GM21717 (cell line): Measurements from ENCODE around the gene FNBP1L.

Experiments used
- ATAC-seq: cut with Tn5 transposase; IDR thresholded peaks from one replicate; pipeline ENCODE4 v1.9.1; 2021; ENCODE audit warnings: mild to moderate bottlenecking, moderate library complexity; ENCODE audit not compliant: unreplicated experiment

Gene FNBP1L

DNA sequence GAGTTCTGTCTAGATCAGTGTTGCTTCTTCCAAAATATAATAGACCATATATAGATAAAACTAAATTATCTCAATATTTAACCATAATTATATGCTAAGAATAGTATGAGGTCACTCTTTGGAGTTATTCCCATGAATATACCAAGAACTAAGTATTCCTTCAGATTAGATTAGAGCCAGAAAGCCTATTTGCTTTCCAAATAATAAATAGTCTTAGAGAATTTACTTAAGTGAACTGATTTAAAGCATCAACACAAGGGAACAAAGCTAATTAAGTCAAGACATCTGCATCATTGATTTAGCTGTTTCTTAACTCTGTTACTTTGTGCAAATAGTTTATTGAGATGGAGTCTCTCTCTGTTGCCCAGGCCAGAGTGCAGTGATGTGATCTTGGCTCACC is 35.7 kb downstream of the FNBP1L start:
- no peak for ATAC-seq

DNA sequence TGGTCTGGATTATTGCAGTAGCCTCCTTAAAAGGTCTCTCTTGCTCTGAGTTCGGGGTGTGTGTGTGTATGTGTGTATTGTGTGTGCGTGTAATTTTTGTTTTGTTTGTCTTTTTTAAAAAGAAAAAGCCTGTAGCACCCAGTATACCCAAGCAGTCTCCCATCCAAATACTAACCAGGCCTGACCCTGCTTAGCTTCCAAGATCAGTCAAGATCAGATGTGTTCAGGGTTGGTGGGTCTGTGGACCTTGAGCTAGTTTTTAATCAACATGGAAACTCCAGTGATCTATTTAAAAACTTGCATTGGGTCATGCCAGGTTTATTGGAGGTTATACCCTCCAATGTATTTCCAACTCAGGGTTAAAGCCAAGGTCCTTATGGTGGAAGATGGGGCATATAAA is 40.3 kb downstream of the FNBP1L start:
- ATAC-seq: no peak

DNA sequence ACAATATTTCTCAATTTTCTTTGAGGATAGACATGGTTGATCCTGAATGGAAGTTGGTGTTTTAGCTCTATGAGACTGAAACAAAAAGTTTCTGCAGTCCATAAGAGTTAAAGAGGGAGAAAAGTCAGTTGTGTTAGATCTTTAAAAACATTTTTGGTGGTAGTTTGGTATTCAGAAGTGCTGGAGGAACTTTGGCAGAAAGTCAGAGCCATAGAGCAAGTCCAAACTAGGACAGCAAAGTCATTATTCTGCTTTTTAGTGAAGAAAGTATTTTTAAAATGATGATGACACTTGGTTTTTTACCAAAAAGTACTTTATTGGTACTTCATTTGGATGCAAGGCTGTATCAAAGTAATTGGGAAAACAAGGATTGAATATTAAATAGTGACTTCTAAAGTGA is 41.8 kb downstream of the FNBP1L start:
- no peak for ATAC-seq

DNA sequence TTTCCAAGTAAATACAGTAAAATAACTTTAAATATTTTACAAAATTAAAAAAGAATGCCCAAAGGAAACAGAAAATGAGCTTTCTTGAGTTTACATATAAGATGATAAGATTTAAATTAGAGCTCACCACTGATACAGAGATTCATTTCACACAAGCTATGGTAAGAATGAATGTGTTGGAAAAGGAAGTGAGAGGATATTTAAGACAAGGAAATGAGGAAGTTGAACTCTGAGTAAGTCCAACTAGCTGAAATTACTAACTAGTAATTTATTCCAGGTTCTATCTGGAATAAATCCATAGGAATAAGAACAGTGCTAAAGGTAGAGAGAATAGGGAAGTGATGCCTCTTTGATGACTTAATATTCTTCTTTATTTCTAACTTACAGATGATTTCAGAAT is 42.4 kb downstream of the FNBP1L start:
- ATAC-seq: no peak

DNA sequence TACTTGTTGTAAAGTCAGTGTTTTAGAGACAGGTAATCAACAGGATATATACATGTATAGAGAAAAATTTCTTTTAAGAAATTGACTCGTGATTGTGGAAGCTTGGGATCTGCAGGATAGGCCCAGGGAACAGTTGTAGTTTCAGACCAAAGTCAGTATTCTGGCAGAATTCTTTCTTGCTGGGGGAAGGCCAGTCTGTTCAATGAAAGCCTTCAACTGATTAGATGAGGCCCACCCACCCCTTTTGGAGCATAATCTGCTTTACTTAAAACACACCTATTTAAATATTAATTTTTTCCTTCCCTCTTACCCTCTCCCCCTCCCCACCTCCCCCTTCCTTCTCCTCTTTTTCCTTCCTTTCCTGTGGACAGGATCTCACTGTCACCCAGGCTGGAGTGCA is 48.0 kb downstream of the FNBP1L start:
- ATAC-seq: no peak

DNA sequence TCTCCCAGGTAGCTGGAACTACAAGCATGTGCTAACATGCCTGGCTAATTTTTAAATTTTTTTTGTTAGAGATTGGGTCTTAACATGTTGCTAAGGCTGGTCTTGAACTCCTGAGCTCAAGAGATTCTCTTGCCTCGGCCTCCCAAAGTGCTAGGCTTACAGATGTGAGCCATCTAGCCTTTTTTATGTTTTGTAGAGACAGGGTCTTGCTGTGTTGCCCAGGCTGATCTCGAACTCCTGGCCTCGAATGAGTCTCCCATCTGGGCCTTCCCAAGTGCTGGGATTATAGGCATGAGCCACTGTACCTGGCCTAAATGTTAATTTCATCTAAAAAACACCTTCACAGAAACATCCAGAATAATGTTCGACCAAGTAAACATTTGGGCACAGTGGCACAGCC is 48.6 kb downstream of the FNBP1L start:
- ATAC-seq: no peak

DNA sequence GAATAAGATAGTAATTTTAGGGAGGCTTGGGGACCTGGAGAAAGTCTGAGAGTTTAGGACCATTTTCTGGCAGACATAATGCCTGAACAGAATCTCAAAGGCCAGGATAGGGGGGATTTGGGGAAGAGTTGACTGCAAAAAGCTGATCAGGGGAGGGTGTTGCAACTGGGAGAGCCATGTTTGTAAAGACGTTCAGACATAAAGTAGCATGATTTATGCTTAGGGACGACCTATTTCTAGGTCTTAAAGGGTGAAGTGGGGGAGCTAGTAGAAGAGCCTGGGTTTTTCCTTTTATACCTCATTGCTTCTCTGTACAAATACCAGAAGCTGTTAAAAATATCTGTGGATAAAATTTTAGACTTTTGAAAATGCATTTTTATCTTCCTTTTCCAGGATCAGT is 51.2 kb downstream of the FNBP1L start:
- ATAC-seq: no peak

DNA sequence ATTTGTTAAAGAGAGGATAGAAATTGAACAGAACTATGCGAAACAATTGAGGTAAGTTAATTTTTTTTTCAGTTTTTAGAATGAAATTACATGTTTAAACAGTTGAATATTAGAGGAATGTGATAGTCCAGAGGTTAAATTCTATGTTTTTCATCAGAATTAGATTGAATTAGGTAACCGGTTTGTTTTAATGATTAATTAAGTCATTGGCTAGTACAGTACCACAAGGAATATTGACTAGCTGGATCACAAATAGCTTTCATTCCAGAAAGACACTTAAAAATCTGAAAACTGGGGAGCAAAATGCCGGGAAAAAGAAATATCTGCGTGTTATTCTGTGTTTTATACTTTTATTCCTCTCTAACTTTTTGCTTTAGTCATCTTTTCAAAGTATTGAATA is 51.6 kb downstream of the FNBP1L start:
- ATAC-seq: no peak

DNA sequence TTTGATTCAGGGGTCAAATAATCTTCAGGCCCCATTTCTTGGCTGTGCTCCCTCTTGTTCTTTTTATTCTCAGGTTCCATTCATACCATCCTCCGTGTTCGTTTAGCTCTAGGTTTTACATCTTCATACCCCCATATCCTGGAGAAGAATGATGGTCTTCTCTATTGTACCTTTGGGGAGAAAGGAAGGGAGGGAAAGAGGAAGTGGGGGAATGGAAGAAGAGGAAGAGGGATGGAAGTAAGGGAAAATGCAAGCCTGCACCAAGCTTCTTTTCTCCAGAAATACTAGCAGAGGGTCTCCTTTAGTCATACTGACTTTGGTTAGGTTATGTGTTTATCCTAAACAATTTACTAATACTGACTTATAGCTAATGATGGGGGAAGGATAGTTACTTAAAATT is 52.4 kb downstream of the FNBP1L start:
- ATAC-seq: no peak

DNA sequence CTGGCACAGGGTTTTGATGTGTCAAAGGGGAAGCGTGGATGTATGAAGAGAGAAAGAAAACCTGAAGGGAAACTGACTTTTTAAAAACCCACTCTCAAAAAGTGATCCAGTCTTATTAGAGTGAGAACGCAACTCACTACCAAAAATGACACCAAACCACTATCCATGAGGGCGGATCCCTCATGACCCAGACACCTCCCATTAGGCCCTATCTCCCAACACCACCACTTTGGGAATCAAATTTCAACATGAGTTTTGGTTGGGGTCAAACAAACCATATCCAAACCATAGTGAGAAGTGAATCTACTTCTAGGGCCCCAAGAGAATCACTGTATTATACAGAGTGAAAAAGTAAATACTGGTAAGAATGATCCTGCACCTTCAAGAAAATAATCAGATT is 53.5 kb downstream of the FNBP1L start:
- ATAC-seq: no peak

DNA sequence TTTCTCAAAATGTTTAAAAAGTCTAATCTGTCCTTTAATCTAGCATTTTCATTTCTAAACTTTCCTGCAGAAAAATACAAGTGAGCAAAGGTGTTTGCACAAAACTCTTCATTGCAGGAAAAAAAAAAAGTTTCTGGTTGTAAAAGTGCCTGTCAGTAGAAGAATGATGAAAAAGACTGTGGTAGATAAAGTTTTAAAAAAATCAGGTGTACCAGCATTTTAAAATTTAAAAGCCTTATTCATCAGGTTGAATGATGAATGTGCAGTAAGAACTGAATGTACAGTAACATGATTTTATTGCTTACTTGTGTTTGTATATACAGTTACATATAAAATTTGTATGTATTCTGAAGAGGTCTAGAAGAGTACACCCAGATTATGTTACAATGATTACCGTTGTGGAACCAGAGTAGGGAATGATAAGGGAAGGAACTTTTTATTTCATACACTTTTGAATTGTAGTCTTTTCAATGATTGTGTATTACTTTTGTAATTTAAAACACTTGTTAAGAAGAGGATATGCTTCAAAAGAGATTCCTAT is 54.0 kb downstream of the FNBP1L start:
- no peak for ATAC-seq

DNA sequence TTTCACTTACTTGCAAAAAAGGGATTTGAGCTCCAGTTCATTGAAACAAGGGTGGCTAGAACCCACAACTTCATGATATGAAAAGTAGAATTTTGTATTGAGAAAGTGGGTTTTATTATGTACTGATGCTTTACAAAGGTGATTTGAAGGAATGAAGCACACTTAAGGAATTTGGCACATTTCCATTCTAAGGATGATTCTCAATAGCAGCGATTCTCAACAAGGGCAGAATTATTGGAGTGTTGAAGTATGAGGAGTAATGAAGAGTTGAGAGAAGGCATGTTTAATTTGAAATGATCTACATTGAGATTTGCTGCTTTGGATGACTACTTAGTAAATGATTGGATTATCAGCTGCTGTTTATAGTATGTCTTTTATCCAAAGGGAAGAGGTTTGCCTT is 54.7 kb downstream of the FNBP1L start:
- no peak for ATAC-seq

DNA sequence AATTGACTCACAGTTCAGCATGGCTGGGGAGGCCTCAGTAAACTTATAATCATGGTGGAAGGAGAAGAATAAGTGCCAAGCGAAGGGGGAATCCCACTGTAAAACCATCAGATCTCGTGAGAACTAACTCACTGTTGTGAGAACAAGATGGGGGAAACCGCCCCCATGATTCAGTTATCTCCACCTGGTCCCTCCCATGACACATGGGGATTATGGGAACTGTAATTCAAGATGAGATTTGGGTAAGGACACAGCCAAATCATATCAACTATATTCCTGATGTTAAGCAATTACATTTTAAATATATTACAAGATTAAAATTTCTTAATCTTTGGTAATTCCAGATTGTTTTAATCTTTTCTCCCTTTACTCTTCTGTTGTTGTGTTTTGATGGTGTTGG is 55.2 kb downstream of the FNBP1L start:
- ATAC-seq: no peak

DNA sequence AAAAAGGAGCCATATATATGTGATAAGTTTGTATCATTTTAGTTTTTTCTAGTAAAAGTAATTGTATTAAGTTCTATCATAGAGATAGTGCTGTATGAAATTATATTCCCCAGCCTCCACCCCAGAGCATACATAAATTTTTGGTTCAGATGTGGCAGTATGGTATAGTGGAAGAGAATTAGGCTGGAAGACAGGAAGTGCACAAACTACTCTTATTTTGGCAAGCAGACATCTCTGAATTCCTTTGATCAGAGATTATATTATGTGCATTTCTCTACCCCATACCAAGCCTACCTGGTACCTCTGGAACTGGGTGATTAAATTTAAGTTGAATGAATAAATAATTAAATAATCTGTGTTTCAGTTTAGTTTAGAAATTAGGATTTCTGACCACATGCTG is 55.9 kb downstream of the FNBP1L start:
- ATAC-seq: no peak

DNA sequence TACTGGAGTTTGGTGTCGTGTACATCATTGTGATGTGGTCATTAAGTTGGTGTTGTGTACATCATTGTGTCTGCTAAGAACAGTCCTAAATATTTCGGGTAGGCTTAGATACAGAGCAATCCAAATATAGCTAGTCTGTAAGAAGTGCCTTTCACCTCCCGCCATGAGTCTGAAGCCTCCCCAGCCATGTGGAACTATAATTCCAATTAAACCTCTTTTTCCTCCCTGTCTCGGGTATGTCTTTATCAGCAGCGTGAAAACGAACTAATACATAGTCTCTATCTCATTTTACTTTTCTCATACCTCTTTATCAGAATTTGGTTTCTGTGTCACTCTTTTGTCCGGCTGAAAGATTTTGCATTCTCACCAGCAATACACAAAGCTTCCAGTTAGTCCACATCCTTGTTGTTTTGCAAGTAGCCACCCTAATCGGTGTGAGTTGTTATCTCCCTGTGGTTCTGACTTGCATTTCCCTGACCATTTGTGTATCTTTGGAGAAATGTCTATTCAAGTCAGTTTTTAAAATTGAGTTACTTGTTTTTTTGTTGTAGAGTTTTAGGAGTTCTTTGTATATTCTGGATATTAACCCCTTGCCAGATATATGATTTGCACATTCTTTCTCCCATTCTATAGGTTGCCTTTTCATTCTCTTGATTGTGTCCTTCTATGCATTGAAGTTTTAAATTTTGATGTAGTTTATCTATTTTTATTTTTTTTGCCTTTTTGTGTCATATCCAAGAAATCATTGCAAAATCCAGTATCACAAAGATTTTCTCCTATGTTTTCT is 56.5 kb downstream of the FNBP1L start:
- no peak for ATAC-seq

DNA sequence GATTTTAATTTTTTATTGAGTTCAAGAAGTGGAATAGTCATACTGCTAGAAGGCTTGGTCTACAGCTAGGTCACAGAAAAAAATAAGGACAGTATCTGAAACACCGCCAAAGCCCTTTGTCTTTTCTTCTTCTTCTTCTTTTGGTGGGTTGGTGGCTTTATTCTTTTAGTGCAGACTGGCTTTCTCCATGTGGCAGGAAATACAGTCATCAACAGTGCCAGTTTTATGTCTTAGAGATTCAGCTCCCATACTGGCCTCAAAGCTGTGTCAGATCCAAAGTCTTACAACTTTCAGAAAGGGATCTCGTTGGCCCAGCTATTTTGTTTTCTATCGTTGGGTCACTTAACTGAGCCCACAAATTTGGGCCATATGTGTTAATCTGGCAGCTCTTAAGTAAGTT is 58.2 kb downstream of the FNBP1L start:
- no peak for ATAC-seq

DNA sequence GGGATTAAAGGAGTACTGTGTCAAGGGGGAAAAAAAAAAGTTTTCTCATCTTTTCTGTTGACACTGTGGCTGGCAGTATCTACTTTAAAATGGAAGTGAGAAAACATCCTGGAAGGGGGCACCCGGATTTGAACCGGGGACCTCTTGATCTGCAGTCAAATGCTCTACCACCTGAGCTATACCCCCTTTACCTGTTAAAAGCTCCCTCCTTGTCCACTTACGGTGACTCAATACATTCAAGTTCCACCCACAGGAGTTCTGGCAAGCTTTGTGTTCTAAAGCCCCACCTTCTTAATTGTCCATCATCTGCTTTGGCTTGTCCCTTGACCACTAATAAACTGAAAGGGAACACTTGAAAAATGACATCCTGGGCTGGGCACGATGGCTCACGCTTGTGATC is 68.2 kb downstream of the FNBP1L start:
- ATAC-seq: no peak

DNA sequence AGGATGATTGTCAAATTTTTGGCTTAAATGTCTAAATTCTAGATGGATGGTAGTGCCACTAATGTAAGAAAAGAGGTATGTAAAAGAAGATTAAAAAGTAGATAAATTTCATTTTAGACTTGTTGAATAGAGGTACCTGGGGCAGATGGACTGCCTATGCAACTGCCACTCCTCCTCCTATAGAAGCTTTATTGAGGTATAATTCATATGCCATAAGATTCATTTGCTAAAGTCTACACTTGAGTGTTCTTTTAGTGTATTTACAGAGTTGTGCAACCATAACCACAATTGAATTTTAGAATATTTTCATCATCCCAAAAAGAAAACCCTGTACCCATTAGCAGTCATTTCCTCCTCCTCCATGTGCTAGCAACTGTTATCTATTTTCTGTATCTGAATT is 70.6 kb downstream of the FNBP1L start:
- ATAC-seq: no peak

DNA sequence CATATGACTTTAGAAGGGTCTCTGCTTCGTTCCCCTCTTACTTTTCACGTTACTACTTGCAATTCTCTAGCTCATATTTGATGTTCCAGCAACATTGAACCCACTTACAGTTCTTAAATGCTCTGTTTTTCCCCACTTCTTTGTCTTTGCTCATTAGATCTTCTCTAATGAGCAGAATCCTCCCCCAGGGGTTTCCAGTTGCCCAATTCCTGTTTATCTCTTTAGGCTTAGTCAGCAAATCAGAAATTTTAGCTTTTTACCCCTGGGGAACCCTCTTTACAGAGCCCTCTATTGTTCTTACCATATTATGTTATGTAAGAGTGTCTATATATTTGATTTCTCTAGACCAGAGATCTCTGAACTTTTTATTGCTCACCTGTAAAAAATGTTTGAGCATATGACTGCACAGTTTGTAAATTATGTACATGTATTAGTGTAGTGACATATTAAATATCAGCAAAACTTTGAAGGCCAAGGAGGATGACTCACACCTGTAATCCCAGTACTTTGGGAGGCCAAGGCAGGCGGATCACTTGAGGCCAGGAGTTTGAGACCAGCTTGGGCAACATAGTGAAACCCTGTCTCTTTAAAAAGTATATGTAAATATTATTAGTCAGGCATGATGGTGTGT is 71.4 kb downstream of the FNBP1L start:
- ATAC-seq: no peak

DNA sequence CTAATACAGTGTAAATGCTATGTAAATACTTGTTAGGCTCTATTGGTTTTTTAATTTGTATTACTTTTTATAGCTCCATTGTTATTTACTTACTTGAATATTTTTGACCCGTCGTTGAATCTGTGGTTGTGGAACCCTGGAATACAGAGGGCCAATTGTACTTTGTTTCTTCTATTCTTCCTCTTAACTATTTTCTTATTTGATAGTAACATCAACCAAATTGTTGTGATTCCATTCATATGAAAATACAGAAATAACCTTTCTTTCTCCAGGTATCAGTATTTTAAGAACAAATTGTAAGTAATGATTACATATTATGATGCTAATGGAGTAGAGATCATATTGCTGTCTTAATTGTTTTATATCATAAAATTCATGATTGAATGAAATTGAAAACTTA is 73.7 kb downstream of the FNBP1L start:
- no peak for ATAC-seq

DNA sequence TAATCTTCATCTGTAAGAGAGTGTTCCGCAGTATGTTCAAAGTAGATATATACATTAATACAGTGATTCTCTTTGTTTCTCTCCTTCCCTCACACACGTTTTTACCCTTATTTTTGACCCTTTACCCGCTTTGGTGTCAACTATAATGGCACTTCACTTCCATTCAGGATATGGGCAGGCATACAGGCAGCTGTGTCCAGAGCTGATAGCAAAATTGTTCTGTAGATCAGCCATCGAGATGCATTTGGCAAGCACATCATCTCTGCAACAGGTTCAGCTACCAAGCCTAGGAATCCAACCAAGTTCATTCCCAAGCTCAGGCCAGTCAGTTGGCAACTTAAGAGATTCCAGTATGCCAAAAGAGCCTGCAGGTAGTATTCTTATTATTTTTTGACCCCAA is 74.8 kb downstream of the FNBP1L start:
- no peak for ATAC-seq

DNA sequence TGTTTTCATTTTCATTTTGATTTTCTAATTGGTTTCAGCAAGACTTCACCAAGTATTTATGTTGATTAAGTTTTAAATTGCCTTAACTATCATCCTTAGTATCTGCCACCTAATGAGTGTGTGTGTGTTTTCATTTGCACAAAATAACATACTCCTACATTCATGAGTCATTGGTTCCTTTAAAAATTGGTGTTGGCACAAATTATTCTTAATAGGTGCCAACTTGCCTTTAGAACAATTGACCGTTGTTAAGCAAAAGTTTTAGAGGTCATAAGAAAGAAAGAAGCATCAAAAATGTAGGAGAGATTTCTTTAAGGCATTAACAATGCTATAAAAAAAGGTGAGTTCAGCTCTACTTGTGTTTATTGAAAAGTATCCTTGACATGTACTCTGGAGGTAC is 77.5 kb downstream of the FNBP1L start:
- ATAC-seq: no peak

DNA sequence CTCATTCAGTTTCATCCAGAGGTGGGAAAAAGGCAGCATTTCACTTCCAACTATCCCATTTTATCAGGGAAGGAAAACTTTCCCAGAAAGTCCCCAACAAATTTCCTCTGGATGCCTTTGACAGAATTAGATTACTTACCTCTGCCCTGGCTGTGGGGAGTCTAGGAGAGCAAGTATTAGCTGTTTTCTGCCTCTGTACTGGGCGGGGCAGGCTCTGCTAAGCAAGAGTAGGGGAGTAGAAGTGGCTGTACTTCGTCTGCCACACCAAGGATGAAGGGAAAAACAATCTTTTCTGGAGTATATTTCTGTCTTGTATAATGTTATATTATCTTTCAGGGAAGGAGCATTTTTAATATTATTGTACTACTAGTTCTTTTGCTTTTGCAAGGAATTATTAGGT is 78.5 kb downstream of the FNBP1L start:
- ATAC-seq: no peak
